Stimulated activated CD4-positive, alpha-beta T cell treated with anti-CD3 and anti-CD28 coated beads, TNF-alpha, amount 100 ng/mL, for 48 hours (primary cell): ENCODE results near the gene ADARB2.

Source experiments
- DNase-seq, 3 donors: peaks; one replicate each; pipeline ENCODE4 v3.0.0-alpha.2; 2020; ENCODE audit warnings: low read depth in 3 of 3

ADARB2 gene

DNA sequence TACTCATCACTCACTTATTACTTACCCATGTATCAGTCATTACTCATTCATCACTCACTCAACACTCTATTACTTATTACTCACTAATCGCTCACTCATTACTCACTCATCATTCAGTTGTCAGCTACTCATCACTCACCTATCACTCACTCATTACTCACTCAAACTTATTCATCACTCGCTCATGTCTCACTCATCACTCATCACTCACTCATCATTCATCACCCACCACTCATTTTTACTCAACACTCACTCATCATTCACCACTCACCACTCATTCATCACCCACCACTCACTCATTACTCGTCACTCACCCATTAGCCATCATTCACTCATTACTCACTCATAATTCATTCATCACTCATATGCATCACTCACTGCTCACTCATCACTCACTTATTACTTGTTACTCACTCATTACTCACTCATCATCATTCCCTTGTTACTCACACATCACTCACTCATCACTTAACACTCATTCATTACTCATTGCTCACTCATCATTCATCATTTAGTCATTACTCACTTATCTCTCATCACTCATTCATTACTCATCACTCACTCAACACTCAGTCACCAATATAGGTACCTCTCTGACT is 237.9 kb downstream of the ADARB2 start:
- no peak for DNase-seq

GRCh38 chr10:1498746-1499358 is 238.5 kb downstream of the ADARB2 start:
- DNase-seq, result no peak

- no peak for DNase-seq
These were observed 241.3 kb downstream of the ADARB2 start for GRCh38 chr10:1495915-1496517.

- no peak for DNase-seq
These were observed 244.7 kb downstream of the ADARB2 start for GRCh38 chr10:1492641-1493040.

- no peak for DNase-seq
These were observed 245.4 kb downstream of the ADARB2 start for GRCh38 chr10:1491901-1492300.

- DNase-seq, result no peak
These were observed 247.5 kb downstream of the ADARB2 start for GRCh38 chr10:1489801-1490200.

GRCh38 chr10:1488970-1489548 is 248.3 kb downstream of the ADARB2 start:
- no peak for DNase-seq

- DNase-seq, result no peak
These were observed 250.3 kb downstream of the ADARB2 start for GRCh38 chr10:1486841-1487687.

GRCh38 chr10:1485357-1485756 is 252.0 kb downstream of the ADARB2 start:
- DNase-seq, result no peak

GRCh38 chr10:1483826-1484225 is 253.5 kb downstream of the ADARB2 start:
- DNase-seq, result no peak

GRCh38 chr10:1483246-1483645 is 254.1 kb downstream of the ADARB2 start:
- DNase-seq, result no peak

- no peak for DNase-seq
These were observed 259.7 kb downstream of the ADARB2 start for GRCh38 chr10:1477578-1477977.

DNA sequence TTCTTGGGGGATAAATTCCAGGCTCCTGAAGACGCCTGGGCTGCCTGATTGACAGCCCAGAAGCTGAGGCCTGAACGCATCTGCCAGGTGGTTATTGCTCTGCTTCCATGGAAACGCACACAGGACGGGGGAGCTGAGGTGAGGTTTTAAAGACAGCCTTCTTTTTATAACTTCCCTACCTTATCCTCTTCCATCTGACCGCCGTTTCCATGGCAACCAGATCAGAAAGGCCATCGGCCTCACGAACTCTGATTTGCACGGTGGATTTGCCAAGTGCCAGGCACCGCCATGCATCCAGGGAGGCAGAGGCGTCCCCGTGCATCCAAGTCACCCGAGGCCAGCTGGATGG is 260.9 kb downstream of the ADARB2 start:
- no peak for DNase-seq

GRCh38 chr10:1475771-1476454 is 261.4 kb downstream of the ADARB2 start:
- DNase-seq, result no peak

DNA sequence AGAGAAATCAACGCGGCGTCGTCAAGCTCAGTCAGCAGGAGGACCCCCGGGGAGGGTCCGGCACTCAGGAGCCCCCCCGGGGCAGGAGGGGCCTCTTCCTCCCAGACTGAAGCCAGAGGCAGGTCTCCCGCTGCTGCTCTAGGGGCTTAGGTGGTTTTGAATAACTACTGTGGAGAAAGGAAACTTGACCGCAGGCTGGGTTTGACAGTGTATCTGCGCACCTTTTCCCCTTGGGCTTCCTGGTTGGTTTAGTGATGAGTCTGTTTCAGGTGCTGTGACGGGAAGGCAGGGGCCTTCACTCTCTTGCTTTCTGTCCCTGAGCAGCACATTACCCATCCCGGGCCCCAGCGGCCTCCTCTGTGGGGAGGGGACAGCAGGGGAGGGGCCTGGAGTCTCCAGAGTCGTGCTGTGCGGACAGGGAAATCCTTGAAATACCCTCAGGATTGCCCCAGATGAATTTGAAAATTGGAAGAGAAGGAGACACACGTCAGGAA is 262.2 kb downstream of the ADARB2 start:
- no peak for DNase-seq

- DNase-seq, result no peak
These were observed 262.8 kb downstream of the ADARB2 start for GRCh38 chr10:1474376-1475097.

DNA sequence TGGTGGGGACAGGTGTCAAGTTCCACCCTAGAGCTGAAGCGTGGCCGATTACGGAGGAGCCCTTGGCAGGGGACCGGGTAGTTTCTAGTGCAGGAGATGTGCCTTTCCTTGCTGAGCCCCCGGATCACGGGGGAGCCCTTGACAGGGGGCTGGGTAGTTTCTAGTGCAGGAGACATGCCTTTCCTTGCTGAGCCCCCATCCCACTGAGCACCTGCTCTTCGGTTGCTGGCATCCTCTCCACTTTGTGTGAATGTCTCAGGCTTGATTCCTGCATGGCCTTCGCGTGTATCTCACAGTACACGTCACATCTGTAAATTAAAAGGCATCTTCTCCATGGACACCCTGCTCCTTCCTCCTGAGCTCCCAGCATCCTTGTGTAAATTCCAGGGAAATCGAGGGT is 263.5 kb downstream of the ADARB2 start:
- DNase-seq, result no peak

DNA sequence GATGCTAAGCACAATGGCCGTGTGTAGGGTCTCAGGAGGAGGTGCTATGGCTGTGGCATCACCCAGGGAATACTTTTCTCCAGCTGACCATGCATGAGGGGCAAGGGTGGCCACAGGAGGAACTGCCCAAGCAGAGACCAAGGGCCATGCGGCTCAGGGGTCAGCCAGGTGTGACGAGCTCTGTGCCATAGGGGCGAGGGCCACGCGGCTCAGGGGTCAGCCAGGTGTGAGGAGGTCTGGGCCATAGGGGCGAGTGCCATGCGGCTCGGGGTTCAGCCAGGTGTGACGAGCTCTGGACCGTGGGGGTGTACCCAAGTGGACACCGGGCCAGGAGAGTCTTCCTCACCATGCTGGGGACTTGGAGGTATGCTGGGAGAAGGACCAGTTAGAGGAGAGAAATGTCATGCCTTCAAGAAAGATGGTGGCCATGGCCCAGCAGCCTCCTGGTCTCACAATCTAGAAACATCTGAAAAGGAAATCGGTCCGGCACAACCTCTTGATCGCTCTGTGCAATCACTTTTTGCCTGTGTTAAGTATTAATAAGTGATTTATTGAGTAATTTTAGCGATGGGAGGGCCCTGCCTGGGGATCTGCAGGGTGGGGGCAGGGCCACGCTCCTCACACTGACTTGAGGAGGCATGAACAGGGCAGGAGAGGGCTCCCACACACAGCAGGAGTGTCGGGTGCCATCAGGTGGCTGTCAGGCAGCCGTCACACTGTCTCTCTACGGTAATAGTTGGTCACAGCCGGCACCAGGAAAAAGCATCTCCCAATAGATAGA is 265.0 kb downstream of the ADARB2 start:
- DNase-seq, result no peak

GRCh38 chr10:1468811-1469210 is 268.5 kb downstream of the ADARB2 start:
- DNase-seq, result no peak
